ENCODE data around the gene ZNF679. TPM values are rescaled to one million over a fixed set of nuclear protein-coding genes. Genes with fewer than 3 reads are reported as not detected.
A peak's percentile ranks its signal among the peaks of the same experiment; 100 is the strongest.
"Not testable (repeated sequence)": the region's sequence is repeated elsewhere in the genome, so short reads cannot be mapped to it uniquely, and the experiment has no call there.

The ZNF679 gene
- total RNA-seq, 2 donors from 2014 or later = not detected

DNA sequence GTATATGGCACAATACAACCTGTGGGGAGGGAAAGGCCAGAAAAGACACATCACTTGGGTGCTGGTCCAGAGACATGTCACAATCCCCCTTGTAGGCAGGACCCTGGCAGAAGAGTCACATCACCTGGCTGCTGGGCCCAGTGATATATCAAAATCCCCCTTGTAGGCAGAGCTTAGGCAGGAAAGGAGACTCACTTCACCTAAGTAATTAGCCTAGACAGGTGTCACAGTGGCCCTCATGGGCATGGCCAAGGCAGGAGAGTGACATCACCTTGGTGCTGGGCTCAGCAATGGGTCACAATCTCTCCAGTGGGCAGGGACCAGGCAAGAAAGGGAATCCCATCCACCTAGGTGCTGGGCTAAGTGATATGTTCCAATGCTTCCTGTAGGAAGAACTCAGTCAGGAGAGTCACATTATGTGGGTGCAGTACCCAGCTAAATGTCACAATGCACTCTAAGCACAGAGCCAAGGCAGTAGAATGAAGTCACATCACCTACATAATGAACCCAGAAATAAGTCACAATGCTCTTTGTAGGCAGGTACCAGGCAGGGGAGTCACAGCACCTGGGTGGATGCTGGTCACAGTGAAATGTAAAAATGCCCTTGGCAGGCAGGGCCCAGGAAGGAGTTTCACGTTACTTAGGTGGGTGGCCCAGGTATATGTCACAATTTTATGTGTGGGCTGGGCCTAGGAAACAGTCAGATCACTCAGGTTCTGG is 66.6 kb downstream of the ZNF679 start:
- TF ChIP-seq POLR2AphosphoS5 (IDR thresholded peaks at IDR 0.05) (no peak), POLR2A (IDR thresholded peaks at IDR 0.05) (no peak), CTCF (IDR thresholded peaks at IDR 0.05) (no peak)
- no peaks in the 10 kb centered on the region for H3K4me1 ChIP-seq (replicated peaks)
- H3K4me3 ChIP-seq = no peak overlapping the region
- no peaks in the 10 kb centered on the region for H3K27me3 ChIP-seq (replicated peaks; ENCODE audit: insufficient read depth)
- WGBS = 30% methylated on average over 1 of the region's 1 CpG
- DNase-seq (ENCODE audit: low spot score) = no peak
- no peak overlapping the region for H3K27ac ChIP-seq
- no peaks in the 10 kb centered on the region for H3K36me3 ChIP-seq
- intact Hi-C loops (cut with DNase I) = no loop called here
- H3K9me3 ChIP-seq = no peaks in the 10 kb centered on the region

DNA sequence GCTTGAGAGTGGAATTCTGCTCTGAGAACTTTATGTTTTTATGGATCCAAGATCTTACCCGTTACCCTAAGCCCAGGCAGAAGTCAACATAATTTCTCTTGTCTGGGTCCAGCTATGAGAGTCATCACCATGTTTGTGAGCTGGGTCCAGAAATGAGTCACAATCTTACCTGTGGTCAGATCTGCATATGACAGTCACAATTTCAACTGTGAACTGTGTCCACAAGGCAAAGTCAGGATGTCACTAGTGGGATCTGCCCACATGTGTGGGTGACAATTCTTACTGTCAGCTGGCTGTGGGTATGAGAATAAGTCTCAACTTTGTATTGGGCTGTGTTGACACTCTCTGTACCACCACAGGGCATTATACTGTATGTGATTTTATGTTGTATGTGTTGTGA is 69.1 kb downstream of the ZNF679 start:
- H3K9me3 ChIP-seq; DNase-seq (ENCODE audit: low spot score); H3K27me3 ChIP-seq (replicated peaks; ENCODE audit: insufficient read depth); H3K27ac ChIP-seq; H3K36me3 ChIP-seq; H3K4me1 ChIP-seq (replicated peaks); H3K4me3 ChIP-seq; intact Hi-C loops (cut with DNase I): not testable (repeated sequence)
- WGBS = 73% methylated on average over 1 of the region's 1 CpG

- 92% methylated on average over 9 of the region's 9 CpGs for WGBS
- H3K36me3 ChIP-seq = no peaks in the 10 kb centered on the region
- no peaks in the 10 kb centered on the region for H3K9me3 ChIP-seq
- no peaks in the 10 kb centered on the region for H3K4me1 ChIP-seq (replicated peaks)
- no peak overlapping the region for H3K4me3 ChIP-seq
- H3K27me3 ChIP-seq (replicated peaks; ENCODE audit: insufficient read depth) = no peaks in the 10 kb centered on the region
- no peak overlapping the region for H3K27ac ChIP-seq
- DNase-seq (ENCODE audit: low spot score) = no peak
- TF ChIP-seq CTCF (IDR thresholded peaks at IDR 0.05) (no peak), POLR2AphosphoS5 (IDR thresholded peaks at IDR 0.05) (no peak)
- intact Hi-C loops (cut with DNase I) = no loop called here
Measured at GRCh38 chr7:64300641-64301405, 72.5 kb downstream of the ZNF679 start.

DNA sequence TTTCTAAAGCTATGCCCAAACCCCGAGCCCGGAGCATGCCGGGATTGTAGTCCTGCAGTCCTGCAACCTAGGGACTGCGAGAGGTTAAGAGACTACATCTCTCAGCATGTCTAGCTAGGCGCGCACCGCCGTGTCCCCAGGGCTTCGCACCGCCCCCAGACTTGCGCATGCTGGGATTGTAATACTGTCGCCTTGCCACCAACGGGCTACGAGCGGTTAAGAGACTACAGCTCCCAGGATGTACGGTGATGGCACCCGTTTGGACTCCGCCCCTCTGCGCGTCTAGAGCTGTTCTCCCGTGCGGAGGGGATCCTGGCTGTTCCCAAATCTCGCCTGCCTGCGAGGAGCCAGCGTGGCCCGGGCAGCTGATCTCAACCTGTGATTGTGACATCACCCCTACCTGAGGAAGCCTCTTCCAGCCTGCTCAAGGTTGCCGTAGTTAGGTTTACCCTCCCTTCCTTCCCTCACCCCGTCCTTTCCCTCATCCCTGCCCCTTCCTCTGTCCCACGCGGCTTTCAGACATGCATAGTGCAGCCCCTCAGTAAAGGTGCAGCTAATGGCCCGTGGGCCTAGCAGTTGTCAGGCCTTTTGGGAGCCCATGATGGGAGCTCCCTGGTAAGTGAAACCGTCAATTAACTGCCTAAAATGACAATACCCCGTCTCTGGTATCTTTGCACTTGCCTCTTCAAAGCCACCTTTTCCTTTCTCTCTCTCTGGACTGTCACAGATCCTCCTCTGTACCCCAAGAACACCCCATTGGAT is 79.2 kb downstream of the ZNF679 start:
- peak; percentile 96 for DNase-seq (ENCODE audit: low spot score)
- no peaks in the 10 kb centered on the region for H3K9me3 ChIP-seq
- peak overlapping the region; percentile 42 to 55 for H3K4me3 ChIP-seq
- H3K36me3 ChIP-seq = no peaks in the 10 kb centered on the region
- no peaks in the 10 kb centered on the region for H3K27me3 ChIP-seq (replicated peaks; ENCODE audit: insufficient read depth)
- 2% methylated on average over 32 of the region's 33 CpGs for WGBS
- H3K27ac ChIP-seq = peak overlapping the region; percentile 81 to 85
- intact Hi-C loops (cut with DNase I) = no loop called here
- TF ChIP-seq POLR2A (IDR thresholded peaks at IDR 0.05) = peak; percentile 57
- TF ChIP-seq POLR2AphosphoS5 (IDR thresholded peaks at IDR 0.05) = peak; percentile 95
- peak in 2 of 4 experiments; percentile 50 to 57 for TF ChIP-seq CTCF (IDR thresholded peaks at IDR 0.05)
- H3K4me1 ChIP-seq (replicated peaks) = no peaks in the 10 kb centered on the region

GRCh38 chr7:64308016-64308270 is 79.7 kb downstream of the ZNF679 start:
- Histone ChIP-seq H3K4me1 (replicated peaks) (no peaks in the 10 kb centered on the region), H3K27ac (peak overlapping the region; percentile 81 to 85), H3K36me3 (no peaks in the 10 kb centered on the region), H3K9me3 (no peaks in the 10 kb centered on the region), H3K27me3 (replicated peaks; ENCODE audit: insufficient read depth) (no peaks in the 10 kb centered on the region), H3K4me3 (peak overlapping the region; percentile 42 to 55)
- TF ChIP-seq CTCF (IDR thresholded peaks at IDR 0.05) (no peak), POLR2A (IDR thresholded peaks at IDR 0.05) (no peak), POLR2AphosphoS5 (IDR thresholded peaks at IDR 0.05) (no peak)
- DNase-seq (ENCODE audit: low spot score) = no peak
- intact Hi-C loops (cut with DNase I) = no loop called here
- WGBS = 46% methylated on average over 7 of the region's 7 CpGs
